Epithelial cell of proximal tubule (primary cell): ENCODE results near the gene PRKRA. TPM values are rescaled to one million over a fixed set of nuclear protein-coding genes. Genes with fewer than 3 reads are reported as not detected.
"Not testable (repeated sequence)": the region's sequence is repeated elsewhere in the genome, so short reads cannot be mapped to it uniquely, and the experiment has no call there.

Experiments used
- DNase-seq: peaks from one replicate; pipeline ENCODE4 v3.0.0-alpha.2; 2011; ENCODE audit warnings: low read depth
- H3K4me3 ChIP-seq: 2 replicates; pipeline ENCODE4 v1.5.1; 2011; ENCODE audit warnings: low read depth, mild to moderate bottlenecking, low read length
- CTCF ChIP-seq: conservative IDR thresholded peaks from 2 replicates; pipeline ENCODE4 v1.5.1; 2012; ENCODE audit warnings: low read depth, mild to moderate bottlenecking, low read length
- total RNA-seq: library from RNA; depleted of rRNA; stranded (reverse); fragments of >200 nt; gene quantifications from 2 replicates; pipeline ENCODE4 v1.2.3, GENCODE V29; 2015

The PRKRA gene
- total RNA-seq, 1 donor from 2014 or later: 53.7 TPM

- no peak for TF ChIP-seq CTCF
- no peak for DNase-seq
- no peak overlapping the region for H3K4me3 ChIP-seq
Observed at GRCh38 chr2:178425255-178425827, 25.6 kb downstream of the PRKRA start.

- not testable (repeated sequence) for DNase-seq, H3K4me3 ChIP-seq
Observed at GRCh38 chr2:178423746-178424145, 27.2 kb downstream of the PRKRA start.

- TF ChIP-seq CTCF: no peak
- DNase-seq: no peak
- no peak overlapping the region for H3K4me3 ChIP-seq
Observed at GRCh38 chr2:178422097-178422496, 28.9 kb downstream of the PRKRA start.

- no peak overlapping the region for H3K4me3 ChIP-seq
- DNase-seq: no peak
- TF ChIP-seq CTCF: no peak
Observed at GRCh38 chr2:178420463-178420999, 30.4 kb downstream of the PRKRA start.

- peak; percentile 47 for TF ChIP-seq CTCF
- H3K4me3 ChIP-seq: no peak overlapping the region
- no peak for DNase-seq
Observed at GRCh38 chr2:178419123-178419522, 31.9 kb downstream of the PRKRA start.

- no peak overlapping the region for H3K4me3 ChIP-seq
- no peak for TF ChIP-seq CTCF
- no peak for DNase-seq
Observed at GRCh38 chr2:178418426-178418825, 32.5 kb downstream of the PRKRA start.

- no peak for TF ChIP-seq CTCF
- no peak overlapping the region for H3K4me3 ChIP-seq
- DNase-seq: no peak
Observed at GRCh38 chr2:178417916-178418315, 33.1 kb downstream of the PRKRA start.
